Ovary (tissue), 9 donors: ENCODE data around the gene CHD2. TPM values are rescaled to one million over a fixed set of nuclear protein-coding genes. Genes with fewer than 3 reads are reported as not detected.

Source experiments
- DNase-seq, 5 donors: peaks; one replicate each; pipeline ENCODE4 v3.0.0-alpha.2; 2019 to 2020
- H3K27ac ChIP-seq, 2 donors: fragments of 200-600 bp; one replicate each; pipeline versions ENCODE4 v1.5.1 to v1.8.0; 2019 to 2022
- H3K27me3 ChIP-seq: fragments of 200-600 bp; one replicate; pipeline ENCODE4 v1.8.0; 2022
- H3K36me3 ChIP-seq: fragments of 200-600 bp; sonication (generic); one replicate; pipeline ENCODE4 v1.5.1; 2019
- H3K4me1 ChIP-seq: one replicate; pipeline ENCODE4 v1.8.1; 2013; ENCODE audit warnings: mild to moderate bottlenecking, moderate library complexity; ENCODE audit not compliant: insufficient read depth
- H3K4me3 ChIP-seq: fragments of 200-600 bp; sonication (generic); one replicate; pipeline ENCODE4 v1.5.1; 2017
- H3K9me3 ChIP-seq, 2 donors: fragments of 200-600 bp in 1 of 2; sonication (generic) in 1 of 2; one replicate each; pipeline versions ENCODE4 v1.5.1 to v1.8.1; 2013 to 2019; ENCODE audit warnings: mild to moderate bottlenecking in 1 of 2, moderate library complexity in 1 of 2
- CTCF ChIP-seq, 3 donors: fragments of 450-650 bp in 2 of 3; fragments of 200-600 bp in 1 of 3; IDR thresholded peaks; one replicate each; pipeline versions ENCODE4 v1.5.1 to v1.8.0; 2016 to 2022; ENCODE audit warnings: antibody characterized with exemption in 3 of 3, mild to moderate bottlenecking in 1 of 3
- EP300 ChIP-seq: sonication (generic); formaldehyde crosslinking; IDR thresholded peaks from one replicate; pipeline ENCODE4 v1.6.1; 2017; ENCODE audit warnings: antibody characterized with exemption
- POLR2A ChIP-seq: fragments of 450-650 bp; IDR thresholded peaks from one replicate; pipeline ENCODE4 v1.6.1; 2017; ENCODE audit warnings: antibody characterized with exemption, mild to moderate bottlenecking, moderate library complexity
- WGBS, 3 donors: extraction: QIAGEN DNeasy Blood & Tissue Kit in 1 of 3; methylation state at CpG; one replicate each; pipeline versions ENCODE4 v1.1.5 to v1.1.7; 2013 to 2017; 5-methylcytosine and 5-hydroxymethylcytosine counted together
- intact Hi-C, 4 donors: fragments of 100-400 bp; cut with DNase I; formaldehyde crosslinking; loops; one replicate each; pipeline versions ENCODE4 v1.11.0 to v1.15.1; 2022 to 2023
- polyA plus RNA-seq, 2 donors: library from polyadenylated mRNA; stranded (reverse); fragments of 200-250 nt in 1 of 2; fragments of 350-450 nt in 1 of 2; fragmentation: Illumina TruSeq in 1 of 2; extraction: RNeasy Lipid Tissue Mini Kit (QIAGEN cat#74804) in 1 of 2; gene quantifications; one replicate each; pipeline ENCODE4 v1.2.3, GENCODE V29; 2013 to 2014
- total RNA-seq, 7 donors: library from RNA; depleted of rRNA in 2 of 7; stranded (reverse); fragments of >200 nt in 2 of 7; fragmentation: NEBNext Ultra II Directional in 3 of 7; extraction: Animal tissue kit (Norgen Biotek cat#: 25700) in 3 of 7; gene quantifications; one replicate each; pipeline versions ENCODE4 v1.1.0 to v1.2.4, GENCODE V29; 2016 to 2023
- donor health status: DM: no; HTN: no; CAD: no; lungs with moderate emphysema.
- donor health status: DM: no; HTN: no; CAD: no.
- donor health status: Bipolar disorder and iron deficiency.
- donor health status: DM: yes; HTN: yes; CAD: no.
- donor health status: DM: no; HTN: no; CAD: no.
- donor health status: DM: yes; HTN: yes; CAD: no.

CHD2 gene
- total and polyA plus RNA-seq, 9 donors = 43.6 to 146 (median 98.2) TPM

GRCh38 chr15:93024293-93024692, 124.2 kb downstream of the CHD2 start:
- intact Hi-C loops = loop anchor here in 2 of 4 donors (10.0 kb wide), 2 partner anchors 219 to 229 kb away; no protein-coding TSS in a partner anchor
- DNase-seq = no peak
- no peaks in the 10 kb centered on the region for H3K9me3 ChIP-seq
- no peak overlapping the region for H3K27ac ChIP-seq
- WGBS, 3 donors = 92 to 95% (median 94%) methylated on average over 10 of the region's 10 CpGs
- no peaks in the 10 kb centered on the region for H3K27me3 ChIP-seq
- TF ChIP-seq EP300 (no peak), CTCF (IDR thresholded peaks at IDR 0.05) (no peak), POLR2A (no peak)
- H3K36me3 ChIP-seq = no peaks in the 10 kb centered on the region
- H3K4me3 ChIP-seq = no peak overlapping the region
- peaks cover 13% of the 10 kb centered on the region for H3K4me1 ChIP-seq

- DNase-seq = peak in 1 of 5 donors; percentile 15
- no peak for TF ChIP-seq CTCF (IDR thresholded peaks at IDR 0.05)
- no peak for TF ChIP-seq POLR2A
- TF ChIP-seq EP300 = no peak
- intact Hi-C loops = loop anchor here in 3 of 4 donors (5.0 to 10.0 kb wide), 3 partner anchors 220 to 230 kb away; no protein-coding TSS in a partner anchor
- H3K4me3 ChIP-seq = no peak overlapping the region
- 84 to 90% (median 87%) methylated on average over 8 of the region's 8 CpGs for WGBS, 3 donors
- peaks cover 16% of the 10 kb centered on the region for H3K4me1 ChIP-seq
- no peak overlapping the region for H3K27ac ChIP-seq
- no peaks in the 10 kb centered on the region for H3K36me3 ChIP-seq
- no peaks in the 10 kb centered on the region for H3K9me3 ChIP-seq
- H3K27me3 ChIP-seq = no peaks in the 10 kb centered on the region
Observed at GRCh38 chr15:93024716-93025624, 124.8 kb downstream of the CHD2 start.

- Histone ChIP-seq H3K4me3 (no peak overlapping the region), H3K4me1 (peaks cover 18% of the 10 kb centered on the region), H3K36me3 (no peaks in the 10 kb centered on the region), H3K27ac (no peak overlapping the region), H3K27me3 (no peaks in the 10 kb centered on the region), H3K9me3 (no peaks in the 10 kb centered on the region)
- DNase-seq = no peak
- 92 to 97% (median 96%) methylated on average over 1 of the region's 1 CpG for WGBS, 3 donors
- TF ChIP-seq POLR2A (no peak), CTCF (IDR thresholded peaks at IDR 0.05) (no peak), EP300 (no peak)
- intact Hi-C loops = loop anchor here in 3 of 4 donors (5.0 to 10.0 kb wide), 3 partner anchors 221 to 231 kb away; no protein-coding TSS in a partner anchor
Observed at GRCh38 chr15:93025625-93025982, 125.5 kb downstream of the CHD2 start.

GRCh38 chr15:93026380-93026817, 126.3 kb downstream of the CHD2 start:
- Histone ChIP-seq H3K4me3 (no peak overlapping the region), H3K36me3 (no peaks in the 10 kb centered on the region), H3K9me3 (no peaks in the 10 kb centered on the region), H3K27me3 (no peaks in the 10 kb centered on the region), H3K27ac (no peak overlapping the region), H3K4me1 (peaks cover 18% of the 10 kb centered on the region)
- TF ChIP-seq CTCF (IDR thresholded peaks at IDR 0.05) (no peak), POLR2A (no peak), EP300 (no peak)
- WGBS, 3 donors = 82 to 88% (median 86%) methylated on average over 8 to 9 of the region's 9 CpGs
- peak in 2 of 5 donors; percentile 19 to 34 for DNase-seq
- intact Hi-C loops = loop anchor here in 3 of 4 donors (5.0 to 10.0 kb wide), 3 partner anchors 222 to 232 kb away; no protein-coding TSS in a partner anchor
